Left ventricle myocardium inferior (tissue), 1 donor: Measurements from ENCODE around the gene RBMS1. TPM values are rescaled to one million over a fixed set of nuclear protein-coding genes. Genes with fewer than 3 reads are reported as not detected.

ENCODE experiments used
- DNase-seq: peaks from one replicate; pipeline ENCODE4 v3.0.0-alpha.2; 2020
- H3K27ac ChIP-seq: fragments of 200-600 bp; replicated peaks from 2 replicates; pipeline ENCODE4 v1.8.0; 2021
- H3K27me3 ChIP-seq: fragments of 200-600 bp; 2 replicates; pipeline ENCODE4 v1.8.0; 2021; ENCODE audit warnings: low read depth
- H3K36me3 ChIP-seq: fragments of 200-600 bp; 2 replicates; pipeline ENCODE4 v1.8.0; 2021
- H3K4me1 ChIP-seq: fragments of 200-600 bp; 2 replicates; pipeline ENCODE4 v1.8.0; 2021
- H3K4me3 ChIP-seq: fragments of 200-600 bp; 2 replicates; pipeline ENCODE4 v1.8.0; 2021; ENCODE audit warnings: mild to moderate bottlenecking, moderate library complexity
- H3K9me3 ChIP-seq: fragments of 200-600 bp; replicated peaks from 2 replicates; pipeline ENCODE4 v1.8.0; 2021
- intact Hi-C: fragments of 100-400 bp; cut with micrococcal nuclease; formaldehyde crosslinking; loops from one replicate; pipeline ENCODE4 v1.11.0; 2022
- total RNA-seq: library from RNA; stranded (reverse); fragmentation: NEBNext Ultra II Directional; extraction: Animal tissue kit (Norgen Biotek cat#: 25700); gene quantifications from one replicate; pipeline ENCODE4 v1.2.1, GENCODE V29; 2021
- TF ChIP-seq, protein P1 (sequence below): fragments of 200-600 bp; IDR thresholded peaks from 2 replicates; pipeline ENCODE4 v1.8.0; 2021; ENCODE audit warnings: antibody characterized with exemption, mild to moderate bottlenecking, borderline replicate concordance
- donor health status: DM: no; HTN: yes; CAD: no; lungs with severe emphysema.

RBMS1 gene
- total RNA-seq, 1 donor from 2014 or later = 56.2 TPM

DNA sequence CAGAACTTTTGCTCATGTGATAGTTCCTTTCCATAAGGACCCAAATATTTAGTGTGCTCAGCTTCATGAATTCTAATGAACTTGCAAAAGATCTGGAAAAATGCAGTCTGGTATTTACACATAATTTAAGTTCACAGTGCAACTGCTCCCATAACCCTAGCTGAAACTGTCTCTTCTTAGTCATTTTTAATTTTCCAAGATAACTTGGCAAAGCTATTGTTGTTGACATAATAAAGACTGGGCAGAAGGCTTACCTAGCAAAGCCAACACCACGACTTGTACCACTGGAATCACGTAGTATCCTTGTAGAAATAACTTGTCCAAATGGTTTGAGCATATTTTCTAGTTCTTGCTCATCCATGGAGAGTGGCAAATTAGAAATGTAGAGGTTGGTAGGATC is 190.5 kb downstream of the RBMS1 start:
- Histone ChIP-seq H3K27me3 (no peaks in the 10 kb centered on the region), H3K9me3 (no peaks in the 10 kb centered on the region), H3K4me1 (peaks cover 96% of the 10 kb centered on the region), H3K36me3 (peaks cover 40% of the 10 kb centered on the region), H3K4me3 (no peak overlapping the region), H3K27ac (peak overlapping the region; percentile 69)
- DNase-seq = no peak
- intact Hi-C loops = no loop called here
- TF ChIP-seq, protein P1, sequence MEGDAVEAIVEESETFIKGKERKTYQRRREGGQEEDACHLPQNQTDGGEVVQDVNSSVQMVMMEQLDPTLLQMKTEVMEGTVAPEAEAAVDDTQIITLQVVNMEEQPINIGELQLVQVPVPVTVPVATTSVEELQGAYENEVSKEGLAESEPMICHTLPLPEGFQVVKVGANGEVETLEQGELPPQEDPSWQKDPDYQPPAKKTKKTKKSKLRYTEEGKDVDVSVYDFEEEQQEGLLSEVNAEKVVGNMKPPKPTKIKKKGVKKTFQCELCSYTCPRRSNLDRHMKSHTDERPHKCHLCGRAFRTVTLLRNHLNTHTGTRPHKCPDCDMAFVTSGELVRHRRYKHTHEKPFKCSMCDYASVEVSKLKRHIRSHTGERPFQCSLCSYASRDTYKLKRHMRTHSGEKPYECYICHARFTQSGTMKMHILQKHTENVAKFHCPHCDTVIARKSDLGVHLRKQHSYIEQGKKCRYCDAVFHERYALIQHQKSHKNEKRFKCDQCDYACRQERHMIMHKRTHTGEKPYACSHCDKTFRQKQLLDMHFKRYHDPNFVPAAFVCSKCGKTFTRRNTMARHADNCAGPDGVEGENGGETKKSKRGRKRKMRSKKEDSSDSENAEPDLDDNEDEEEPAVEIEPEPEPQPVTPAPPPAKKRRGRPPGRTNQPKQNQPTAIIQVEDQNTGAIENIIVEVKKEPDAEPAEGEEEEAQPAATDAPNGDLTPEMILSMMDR = no peak

DNA sequence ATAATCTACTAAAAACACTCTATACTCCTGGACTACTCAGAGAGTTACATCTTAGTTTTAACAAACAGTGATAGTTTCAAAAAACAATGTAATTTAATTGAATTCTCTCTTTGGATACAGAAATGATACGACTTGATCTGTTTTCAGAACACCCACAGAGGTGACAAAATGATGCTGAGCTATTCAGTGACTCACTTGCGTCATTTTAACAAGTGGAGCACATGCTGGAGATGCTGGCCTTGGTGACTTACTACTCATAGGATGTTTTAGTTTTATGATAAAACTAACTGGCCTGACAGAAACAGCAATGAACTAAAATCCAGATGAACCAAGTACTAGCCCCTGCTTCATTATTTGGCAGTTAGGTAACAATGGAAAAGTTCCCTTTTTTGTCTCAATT is 192.2 kb downstream of the RBMS1 start:
- Histone ChIP-seq H3K4me3 (no peak overlapping the region), H3K27ac (no peak overlapping the region), H3K36me3 (peaks cover 54% of the 10 kb centered on the region), H3K4me1 (peaks cover 95% of the 10 kb centered on the region), H3K9me3 (no peaks in the 10 kb centered on the region), H3K27me3 (no peaks in the 10 kb centered on the region)
- intact Hi-C loops = no loop called here
- TF ChIP-seq, protein P1 = no peak
- DNase-seq = no peak

DNA sequence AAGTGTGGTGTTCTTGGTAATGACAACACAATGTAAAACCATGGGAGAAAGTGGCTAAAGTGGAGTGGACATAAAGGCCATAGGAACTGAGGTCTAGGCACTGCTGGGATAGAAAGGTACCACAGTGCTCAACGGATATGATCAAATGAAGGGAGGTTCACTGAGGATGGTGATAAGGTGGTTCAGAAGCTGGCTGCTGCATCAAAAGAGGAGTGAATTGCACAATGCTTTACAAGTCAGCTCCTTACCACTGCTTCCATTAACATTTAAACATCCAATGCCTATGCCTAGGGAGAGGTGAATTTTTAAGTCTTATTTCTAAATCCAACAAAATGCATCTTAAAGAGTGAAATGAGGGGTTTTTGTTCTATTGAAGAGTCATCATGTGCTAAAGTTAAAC is 193.4 kb downstream of the RBMS1 start:
- TF ChIP-seq, protein P1 = no peak
- Histone ChIP-seq H3K27me3 (no peaks in the 10 kb centered on the region), H3K27ac (no peak overlapping the region), H3K36me3 (peaks cover 64% of the 10 kb centered on the region), H3K4me3 (no peak overlapping the region), H3K9me3 (no peaks in the 10 kb centered on the region), H3K4me1 (peaks cover 96% of the 10 kb centered on the region)
- intact Hi-C loops = no loop called here
- DNase-seq = no peak

DNA sequence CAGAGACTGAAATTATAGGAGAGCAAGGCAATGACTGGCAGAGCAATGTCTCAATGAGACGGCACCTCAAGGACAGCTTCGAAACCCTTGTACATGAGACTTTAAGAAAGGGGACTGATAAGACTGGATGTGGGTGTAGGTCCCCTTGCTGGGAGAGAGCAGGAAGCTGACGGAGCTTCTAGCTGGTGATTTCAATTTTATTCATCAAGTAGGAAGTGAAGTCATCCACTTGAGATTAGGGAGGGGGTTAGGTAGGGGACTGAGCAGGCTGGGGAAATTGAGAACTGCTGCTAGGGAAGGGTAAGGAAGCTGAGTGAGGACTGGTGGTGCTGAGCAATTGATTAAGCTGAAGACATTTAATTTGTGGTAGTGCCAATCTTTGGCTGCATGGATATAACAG is 194.1 kb downstream of the RBMS1 start:
- H3K36me3 ChIP-seq = peaks cover 64% of the 10 kb centered on the region
- intact Hi-C loops = no loop called here

DNA sequence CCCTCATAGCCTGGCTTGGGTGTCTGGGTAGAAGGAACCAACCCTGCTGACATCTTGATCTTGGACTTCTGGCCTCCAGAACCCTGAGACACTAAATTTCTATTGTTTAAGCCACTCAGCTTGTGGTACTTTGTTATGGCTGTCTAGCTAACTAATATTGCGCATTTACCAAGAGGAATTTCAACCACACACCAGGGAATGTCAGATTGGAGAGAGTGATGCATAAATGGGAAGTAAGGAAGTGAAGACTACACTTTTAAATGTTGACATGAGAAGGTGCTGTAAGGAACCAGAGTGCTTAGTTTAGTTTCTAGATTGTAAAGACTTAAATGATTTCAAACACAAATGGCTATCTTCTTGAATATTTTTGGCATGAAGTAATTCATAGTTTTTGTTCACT is 194.6 kb downstream of the RBMS1 start:
- no peaks in the 10 kb centered on the region for H3K9me3 ChIP-seq
- no peak overlapping the region for H3K4me3 ChIP-seq
- intact Hi-C loops = no loop called here
- H3K27ac ChIP-seq = no peak overlapping the region
- no peak for DNase-seq
- H3K4me1 ChIP-seq = peaks cover 96% of the 10 kb centered on the region
- TF ChIP-seq, protein P1 = no peak
- no peaks in the 10 kb centered on the region for H3K27me3 ChIP-seq
- peaks cover 64% of the 10 kb centered on the region for H3K36me3 ChIP-seq

More for the DNA sequence above, 194.1 kb downstream of the RBMS1 start:
- peak overlapping the region; percentile 40 for H3K27ac ChIP-seq
- TF ChIP-seq, protein P1 = no peak
- no peak for DNase-seq
- H3K9me3 ChIP-seq = no peaks in the 10 kb centered on the region
- H3K4me1 ChIP-seq = peaks cover 96% of the 10 kb centered on the region
- no peaks in the 10 kb centered on the region for H3K27me3 ChIP-seq
- no peak overlapping the region for H3K4me3 ChIP-seq
